K562 (cell line): ENCODE data around the gene B3GNT4. TPM values are rescaled to one million over a fixed set of nuclear protein-coding genes. Genes with fewer than 3 reads are reported as not detected.

Source experiments
- CCNT2 ChIP-seq: IDR thresholded peaks from 2 replicates; pipeline ENCODE4 v1.6.1; 2011; ENCODE audit warnings: borderline replicate concordance, low read depth, mild to moderate bottlenecking, moderate library complexity, mixed read lengths, low read length; ENCODE audit not compliant: insufficient read length; ENCODE audit errors: extremely low read depth
- EGR1 ChIP-seq: fragments of 450-650 bp; conservative IDR thresholded peaks from 2 replicates; pipeline ENCODE4 v1.6.1; 2017; ENCODE audit warnings: mild to moderate bottlenecking
- RCOR1 ChIP-seq, 2 experiments: IDR thresholded peaks; 2 replicates each; pipeline ENCODE4 v1.6.1; 2012; ENCODE audit warnings: low read depth in 2 of 2, low read length in 2 of 2, borderline replicate concordance in 1 of 2, improper control_type of control experiment in 1 of 2
- SIN3B ChIP-seq: fragments of 450-650 bp; IDR thresholded peaks from 2 replicates; pipeline ENCODE4 v1.6.1; 2017; ENCODE audit warnings: low read depth, mild to moderate bottlenecking, moderate library complexity
- YY1 ChIP-seq, 3 experiments: IDR thresholded peaks; 2 replicates each; pipeline ENCODE4 v1.6.1; 2011; ENCODE audit warnings: low read length in 2 of 3, mild to moderate bottlenecking in 2 of 3, moderate library complexity in 2 of 3, borderline replicate concordance in 1 of 3, control low read depth in 1 of 3, low read depth in 1 of 3; ENCODE audit not compliant: insufficient read depth in 3 of 3, insufficient replicate concordance in 2 of 3, control insufficient read depth in 1 of 3, insufficient read length in 1 of 3; ENCODE audit errors: extremely low read depth in 1 of 3
- polyA plus RNA-seq, 8 experiments: library from polyadenylated mRNA; depleted of rRNA in 4 of 8; stranded (reverse) in 5 of 8; unstranded in 3 of 8; fragments of >200 nt; fragmentation: Nextera tagmentation in 2 of 8; fragmentation: Illumina TruSeq in 1 of 8; extraction: Ambion mirVana in 2 of 8; extraction: Trizol in 1 of 8; gene quantifications; 2 replicates each; pipeline versions ENCODE4 v1.2.1 to v1.2.3, GENCODE V29; 2011 to 2014; ENCODE audit warnings: inconsistent platforms in 1 of 8, missing spikeins in 1 of 8
- total RNA-seq, 7 experiments: library from RNA; depleted of rRNA in 6 of 7; stranded (reverse); fragments of >200 nt in 6 of 7; fragmentation: Illumina TruSeq in 2 of 7; extraction: Trizol in 2 of 7; gene quantifications; 2 replicates each; pipeline versions ENCODE4 v1.2.1 to v1.2.3, GENCODE V29; 2011 to 2021; ENCODE audit warnings: low replicate concordance in 1 of 7
- TF ChIP-seq, protein P1 (sequence below): sonication (generic); formaldehyde crosslinking; IDR thresholded peaks from 2 replicates; pipeline ENCODE4 v1.8.0; 2023; ENCODE audit warnings: missing genetic modification reagents, mild to moderate bottlenecking, borderline replicate concordance
- TF ChIP-seq, protein P2 (sequence below): fragments of 250-450 bp; sonication (Bioruptor Pico); IDR thresholded peaks from 2 replicates; pipeline ENCODE4 v1.8.0; 2022; ENCODE audit warnings: inconsistent platforms
- TF ChIP-seq, protein P3 (sequence below): sonication (generic); formaldehyde crosslinking; IDR thresholded peaks from 2 replicates; pipeline ENCODE4 v1.8.0; 2022; ENCODE audit warnings: mild to moderate bottlenecking, missing genetic modification reagents
- TF ChIP-seq, protein P4 (sequence below), 2 experiments: IDR thresholded peaks; 2 replicates each; pipeline ENCODE4 v1.6.1; 2011; ENCODE audit warnings: borderline replicate concordance in 1 of 2, control low read depth in 1 of 2, low read depth in 1 of 2, low read length in 1 of 2, mild to moderate bottlenecking in 1 of 2, mixed read lengths in 1 of 2, moderate library complexity in 1 of 2; ENCODE audit not compliant: insufficient read depth in 1 of 2, insufficient read length in 1 of 2, poor library complexity in 1 of 2, severe bottlenecking in 1 of 2; ENCODE audit errors: extremely low read depth in 1 of 2

The B3GNT4 gene
- total and polyA plus RNA-seq, 9 of the 15 experiments (the other 6 are each of a cell fraction or from before 2014, with no cell fraction given): 0.17 to 3.2 (median 1.3) TPM

DNA sequence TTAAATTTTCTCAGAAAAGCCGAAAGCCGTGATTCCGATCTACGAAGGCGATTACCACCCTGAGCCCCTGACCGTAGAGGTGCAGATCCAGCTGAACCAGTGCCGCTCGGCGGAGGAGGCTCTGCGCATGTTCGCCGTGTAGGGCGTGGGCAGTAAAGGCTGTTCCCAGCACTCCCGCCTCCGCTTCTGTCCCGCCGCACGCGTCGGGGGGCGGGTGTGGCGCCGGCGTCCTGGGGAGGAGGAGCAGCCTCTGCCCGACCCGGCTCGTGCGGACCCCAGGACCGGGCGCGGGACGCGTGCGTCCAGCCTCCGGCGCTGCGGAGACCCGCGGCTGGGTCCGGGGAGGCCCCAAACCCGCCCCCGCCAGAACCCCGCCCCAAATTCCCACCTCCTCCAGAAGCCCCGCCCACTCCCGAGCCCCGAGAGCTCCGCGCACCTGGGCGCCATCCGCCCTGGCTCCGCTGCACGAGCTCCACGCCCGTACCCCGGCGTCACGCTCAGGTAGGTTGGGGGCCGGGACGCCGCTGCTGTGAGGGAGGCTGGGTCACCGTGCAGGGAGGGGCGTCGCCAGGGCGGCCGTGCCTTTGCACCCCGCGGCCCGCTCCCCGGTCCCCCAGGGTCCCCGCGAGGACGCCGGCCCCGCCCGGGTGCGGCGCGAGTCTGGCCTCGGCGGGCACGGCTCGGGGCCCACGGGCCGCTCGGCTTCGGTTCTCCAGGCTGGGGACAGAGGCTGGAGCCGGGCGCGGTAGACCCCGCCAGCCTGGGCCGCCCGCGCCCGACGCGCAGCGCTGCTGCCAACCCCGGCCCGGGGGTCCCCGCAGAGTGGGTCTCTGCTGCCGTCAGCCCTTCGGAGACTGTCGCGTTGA is at the start of gene B3GNT4 (continued):
- TF ChIP-seq, protein P1, sequence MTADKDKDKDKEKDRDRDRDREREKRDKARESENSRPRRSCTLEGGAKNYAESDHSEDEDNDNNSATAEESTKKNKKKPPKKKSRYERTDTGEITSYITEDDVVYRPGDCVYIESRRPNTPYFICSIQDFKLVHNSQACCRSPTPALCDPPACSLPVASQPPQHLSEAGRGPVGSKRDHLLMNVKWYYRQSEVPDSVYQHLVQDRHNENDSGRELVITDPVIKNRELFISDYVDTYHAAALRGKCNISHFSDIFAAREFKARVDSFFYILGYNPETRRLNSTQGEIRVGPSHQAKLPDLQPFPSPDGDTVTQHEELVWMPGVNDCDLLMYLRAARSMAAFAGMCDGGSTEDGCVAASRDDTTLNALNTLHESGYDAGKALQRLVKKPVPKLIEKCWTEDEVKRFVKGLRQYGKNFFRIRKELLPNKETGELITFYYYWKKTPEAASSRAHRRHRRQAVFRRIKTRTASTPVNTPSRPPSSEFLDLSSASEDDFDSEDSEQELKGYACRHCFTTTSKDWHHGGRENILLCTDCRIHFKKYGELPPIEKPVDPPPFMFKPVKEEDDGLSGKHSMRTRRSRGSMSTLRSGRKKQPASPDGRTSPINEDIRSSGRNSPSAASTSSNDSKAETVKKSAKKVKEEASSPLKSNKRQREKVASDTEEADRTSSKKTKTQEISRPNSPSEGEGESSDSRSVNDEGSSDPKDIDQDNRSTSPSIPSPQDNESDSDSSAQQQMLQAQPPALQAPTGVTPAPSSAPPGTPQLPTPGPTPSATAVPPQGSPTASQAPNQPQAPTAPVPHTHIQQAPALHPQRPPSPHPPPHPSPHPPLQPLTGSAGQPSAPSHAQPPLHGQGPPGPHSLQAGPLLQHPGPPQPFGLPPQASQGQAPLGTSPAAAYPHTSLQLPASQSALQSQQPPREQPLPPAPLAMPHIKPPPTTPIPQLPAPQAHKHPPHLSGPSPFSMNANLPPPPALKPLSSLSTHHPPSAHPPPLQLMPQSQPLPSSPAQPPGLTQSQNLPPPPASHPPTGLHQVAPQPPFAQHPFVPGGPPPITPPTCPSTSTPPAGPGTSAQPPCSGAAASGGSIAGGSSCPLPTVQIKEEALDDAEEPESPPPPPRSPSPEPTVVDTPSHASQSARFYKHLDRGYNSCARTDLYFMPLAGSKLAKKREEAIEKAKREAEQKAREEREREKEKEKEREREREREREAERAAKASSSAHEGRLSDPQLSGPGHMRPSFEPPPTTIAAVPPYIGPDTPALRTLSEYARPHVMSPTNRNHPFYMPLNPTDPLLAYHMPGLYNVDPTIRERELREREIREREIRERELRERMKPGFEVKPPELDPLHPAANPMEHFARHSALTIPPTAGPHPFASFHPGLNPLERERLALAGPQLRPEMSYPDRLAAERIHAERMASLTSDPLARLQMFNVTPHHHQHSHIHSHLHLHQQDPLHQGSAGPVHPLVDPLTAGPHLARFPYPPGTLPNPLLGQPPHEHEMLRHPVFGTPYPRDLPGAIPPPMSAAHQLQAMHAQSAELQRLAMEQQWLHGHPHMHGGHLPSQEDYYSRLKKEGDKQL: no peak
- TF ChIP-seq CCNT2 (peak; percentile 44), SIN3B (peak; percentile 28; the same call in 1 of the 2 replicates), YY1 (IDR thresholded peaks at IDR 0.05; ENCODE audit: borderline replicate concordance in 1 of 3, control insufficient read depth in 1 of 3, extremely low read depth in 1 of 3, insufficient read depth in 3 of 3, insufficient read length in 1 of 3, insufficient replicate concordance in 2 of 3, low read depth in 1 of 3, low read length in 2 of 3) (peak in 1 of 3 experiments; percentile 23), EGR1 (peak; percentile 95), RCOR1 (IDR thresholded peaks at IDR 0.05; ENCODE audit: borderline replicate concordance in 1 of 2, low read depth in 2 of 2, low read length in 2 of 2) (0 out of 4 replicates have a peak, but pooled peaks of 1 of the 2 experiments have one; percentile 30)
- TF ChIP-seq, protein P2, sequence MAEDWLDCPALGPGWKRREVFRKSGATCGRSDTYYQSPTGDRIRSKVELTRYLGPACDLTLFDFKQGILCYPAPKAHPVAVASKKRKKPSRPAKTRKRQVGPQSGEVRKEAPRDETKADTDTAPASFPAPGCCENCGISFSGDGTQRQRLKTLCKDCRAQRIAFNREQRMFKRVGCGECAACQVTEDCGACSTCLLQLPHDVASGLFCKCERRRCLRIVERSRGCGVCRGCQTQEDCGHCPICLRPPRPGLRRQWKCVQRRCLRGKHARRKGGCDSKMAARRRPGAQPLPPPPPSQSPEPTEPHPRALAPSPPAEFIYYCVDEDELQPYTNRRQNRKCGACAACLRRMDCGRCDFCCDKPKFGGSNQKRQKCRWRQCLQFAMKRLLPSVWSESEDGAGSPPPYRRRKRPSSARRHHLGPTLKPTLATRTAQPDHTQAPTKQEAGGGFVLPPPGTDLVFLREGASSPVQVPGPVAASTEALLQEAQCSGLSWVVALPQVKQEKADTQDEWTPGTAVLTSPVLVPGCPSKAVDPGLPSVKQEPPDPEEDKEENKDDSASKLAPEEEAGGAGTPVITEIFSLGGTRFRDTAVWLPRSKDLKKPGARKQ (CRISPR knock-in tag): peak; percentile 19; the same call in 1 of the 2 replicates
- TF ChIP-seq, protein P3, sequence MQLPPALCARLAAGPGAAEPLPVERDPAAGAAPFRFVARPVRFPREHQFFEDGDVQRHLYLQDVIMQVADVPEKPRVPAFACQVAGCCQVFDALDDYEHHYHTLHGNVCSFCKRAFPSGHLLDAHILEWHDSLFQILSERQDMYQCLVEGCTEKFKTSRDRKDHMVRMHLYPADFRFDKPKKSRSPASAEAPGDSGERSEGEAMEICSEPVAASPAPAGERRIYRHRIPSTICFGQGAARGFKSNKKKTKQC (CRISPR knock-in tag): 0 out of 2 replicates have a peak, but pooled peaks have one; percentile 13
- TF ChIP-seq, protein P4, sequence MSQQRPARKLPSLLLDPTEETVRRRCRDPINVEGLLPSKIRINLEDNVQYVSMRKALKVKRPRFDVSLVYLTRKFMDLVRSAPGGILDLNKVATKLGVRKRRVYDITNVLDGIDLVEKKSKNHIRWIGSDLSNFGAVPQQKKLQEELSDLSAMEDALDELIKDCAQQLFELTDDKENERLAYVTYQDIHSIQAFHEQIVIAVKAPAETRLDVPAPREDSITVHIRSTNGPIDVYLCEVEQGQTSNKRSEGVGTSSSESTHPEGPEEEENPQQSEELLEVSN (IDR thresholded peaks at IDR 0.05; ENCODE audit: borderline replicate concordance in 1 of 2, extremely low read depth in 1 of 2, insufficient read depth in 1 of 2, insufficient read length in 1 of 2, low read depth in 1 of 2, low read length in 1 of 2, poor library complexity in 1 of 2, severe bottlenecking in 1 of 2): peak; percentile 95 to 97
